Activated naive CD4-positive, alpha-beta T cell treated with anti-CD3 and anti-CD28 coated beads for 36 hours (primary cell): ENCODE results near the gene LRP4. TPM values are rescaled to one million over a fixed set of nuclear protein-coding genes. Genes with fewer than 3 reads are reported as not detected.
A peak's percentile ranks its signal among the peaks of the same experiment; 100 is the strongest.

ENCODE experiments used
- CTCF ChIA-PET: fragments of 350-600 bp; sonication (Branson Sonifier 250); formaldehyde crosslinking; loops from one replicate; lab custom pipeline; 2021; ENCODE audit warnings: antibody characterized with exemption; lab: Charles Lee
- DNase-seq: peaks from one replicate; pipeline ENCODE4 v3.0.0-alpha.2; 2020
- H3K27ac Mint-ChIP-seq: one replicate; pipeline ENCODE4 v1.8.0; 2021; ENCODE audit warnings: mild to moderate bottlenecking, mixed read lengths
- H3K27me3 Mint-ChIP-seq: one replicate; pipeline ENCODE4 v1.8.0; 2021; ENCODE audit warnings: low read depth, mixed read lengths
- H3K36me3 Mint-ChIP-seq: one replicate; pipeline ENCODE4 v1.8.0; 2021; ENCODE audit warnings: low read depth, mixed read lengths
- H3K4me1 Mint-ChIP-seq: one replicate; pipeline ENCODE4 v1.8.0; 2021; ENCODE audit warnings: low read depth, mixed read lengths
- H3K4me3 Mint-ChIP-seq: one replicate; pipeline ENCODE4 v1.8.0; 2021; ENCODE audit warnings: mild to moderate bottlenecking, moderate library complexity, mixed read lengths
- H3K9me3 Mint-ChIP-seq: one replicate; pipeline ENCODE4 v1.8.0; 2021; ENCODE audit warnings: mixed read lengths
- intact Hi-C: fragments of 100-400 bp; cut with micrococcal nuclease; formaldehyde crosslinking; loops from one replicate; pipeline ENCODE4 v1.15.1; 2023
- total RNA-seq, 2 experiments: library from RNA; stranded (reverse); gene quantifications; one replicate each; pipeline ENCODE4 v1.2.3, GENCODE V29; 2021

The LRP4 gene
- total RNA-seq, 2 experiments from 2014 or later: 0.32 to 0.52 TPM

DNA sequence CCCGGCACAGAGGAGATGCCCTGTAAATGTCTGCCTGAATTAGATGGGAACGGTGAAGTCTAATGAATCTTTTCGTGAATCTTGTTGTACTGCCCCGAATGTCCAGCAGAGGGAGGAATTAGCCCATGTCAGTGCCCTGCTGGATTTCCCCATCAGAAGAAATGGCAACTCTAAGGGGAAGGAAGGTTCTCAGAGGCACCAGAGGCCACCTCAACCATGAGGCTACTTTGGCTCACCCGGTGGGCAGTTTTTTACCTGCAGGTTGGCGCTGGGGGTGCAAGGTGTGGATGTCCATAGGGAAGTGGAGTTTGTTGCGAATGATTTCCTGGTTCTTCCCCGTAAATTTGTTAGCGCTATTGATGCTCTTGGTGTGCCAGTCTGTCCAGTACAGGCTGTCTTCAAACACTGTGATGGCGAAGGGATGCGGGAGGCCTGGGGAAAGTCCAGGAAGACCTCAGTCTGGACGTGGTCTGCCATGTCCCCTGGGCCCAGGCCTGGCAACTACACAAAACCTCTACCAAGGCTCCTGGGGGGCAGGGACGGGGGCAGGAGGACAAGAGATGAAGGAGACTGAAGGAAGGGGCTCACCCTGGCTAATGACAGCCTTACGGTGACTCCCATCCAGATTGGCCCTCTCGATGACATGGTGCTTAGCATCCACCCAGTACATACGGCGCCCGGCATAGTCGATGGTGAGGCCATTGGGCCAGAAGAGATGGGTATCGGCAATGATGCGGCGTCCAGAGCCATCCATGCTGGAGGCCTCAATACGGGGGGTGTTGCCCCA is 28.5 kb downstream of the LRP4 start:
- intact Hi-C loops: loop anchor here (1.0 kb wide), 3 partner anchors 7 to 271 kb away; no protein-coding TSS in a partner anchor
- Mint-ChIP-seq H3K27ac (no peak overlapping the region), H3K27me3 (no peaks in the 10 kb centered on the region), H3K4me3 (no peak overlapping the region), H3K9me3 (no peaks in the 10 kb centered on the region), H3K36me3 (no peaks in the 10 kb centered on the region), H3K4me1 (peaks cover 2% of the 10 kb centered on the region)
- peak; percentile 90 for DNase-seq
- CTCF ChIA-PET: interaction anchor here (0.6 to 3.9 kb wide), 5 partner anchors 8 to 1290 kb away, joined by 3 to 38 read pairs (median 4); no protein-coding TSS in a partner anchor

DNA sequence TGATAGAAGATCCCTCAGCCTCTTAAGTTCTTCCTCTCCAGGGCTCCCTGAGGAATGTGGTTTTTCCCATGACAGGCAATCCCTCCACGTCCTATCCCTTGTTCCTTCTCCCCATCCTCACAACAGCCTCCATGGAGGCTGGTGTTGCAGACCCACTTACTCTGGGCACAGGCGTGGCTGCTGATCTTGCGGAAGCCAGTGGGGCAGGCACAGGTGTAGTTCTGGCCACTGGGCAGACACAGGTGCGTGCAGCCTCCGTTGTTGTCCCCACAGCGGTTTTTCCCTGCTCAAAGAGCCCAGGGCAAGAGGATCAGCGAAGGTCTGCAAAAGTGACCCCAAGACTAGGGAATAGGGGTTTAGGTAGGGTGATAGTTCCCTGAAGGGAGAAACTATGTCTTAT is 29.1 kb downstream of the LRP4 start:
- Mint-ChIP-seq H3K36me3 (no peaks in the 10 kb centered on the region), H3K4me1 (peaks cover 2% of the 10 kb centered on the region), H3K9me3 (no peaks in the 10 kb centered on the region), H3K27me3 (no peaks in the 10 kb centered on the region), H3K4me3 (no peak overlapping the region), H3K27ac (no peak overlapping the region)
- no peak for DNase-seq
- CTCF ChIA-PET: interaction anchor here (0.6 to 1.3 kb wide), 3 partner anchors 264 to 1290 kb away, joined by 3 to 6 read pairs (median 4); no protein-coding TSS in a partner anchor
- intact Hi-C loops: loop anchor here (1.0 kb wide), 3 partner anchors 8 to 272 kb away; no protein-coding TSS in a partner anchor

DNA sequence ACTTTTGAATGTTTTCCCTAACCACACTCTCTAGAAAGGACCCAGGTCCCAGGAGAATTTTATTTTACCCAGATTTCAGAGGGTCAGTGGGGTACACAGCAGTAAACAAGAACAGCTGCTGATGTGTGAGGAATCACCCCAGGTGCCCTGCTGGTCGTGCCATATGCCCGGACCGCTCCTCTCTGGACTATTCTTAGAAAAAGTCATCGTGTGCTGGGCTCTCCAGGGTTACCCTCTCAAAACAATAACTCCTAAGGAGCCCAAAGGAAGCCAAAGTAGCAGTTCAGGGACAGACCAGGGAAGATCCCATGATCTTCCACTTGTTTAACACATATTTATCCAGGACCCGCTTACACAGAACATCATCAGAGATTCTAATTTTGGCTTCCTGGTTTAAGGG is 29.7 kb downstream of the LRP4 start:
- no peaks in the 10 kb centered on the region for H3K27me3 Mint-ChIP-seq
- H3K27ac Mint-ChIP-seq: no peak overlapping the region

DNA sequence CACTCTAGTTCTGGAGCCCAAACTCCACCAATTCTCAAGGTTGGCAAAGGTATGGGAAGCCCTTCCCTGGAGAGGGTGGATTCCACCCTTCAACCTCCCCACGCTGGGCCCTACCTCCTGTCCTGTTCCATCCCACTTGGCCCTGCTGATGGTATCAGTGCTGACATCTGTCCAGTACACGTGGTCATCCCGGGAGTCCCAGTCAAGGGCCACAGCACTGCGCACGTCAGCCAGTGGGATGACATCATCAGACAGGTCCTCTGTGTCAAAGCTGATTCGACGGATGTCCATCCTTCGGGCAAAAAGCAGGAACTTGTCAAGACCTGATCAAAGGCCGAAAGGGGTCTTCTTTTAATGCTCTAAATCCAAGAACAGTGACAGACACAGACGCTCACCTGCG is 32.1 kb downstream of the LRP4 start:
- Mint-ChIP-seq H3K4me3 (no peak overlapping the region), H3K27ac (no peak overlapping the region), H3K36me3 (no peaks in the 10 kb centered on the region), H3K4me1 (peaks cover 2% of the 10 kb centered on the region), H3K27me3 (no peaks in the 10 kb centered on the region), H3K9me3 (no peaks in the 10 kb centered on the region)
- CTCF ChIA-PET: interaction anchor here (0.6 to 1.9 kb wide), 4 partner anchors 21 to 276 kb away, joined by 3 to 11 read pairs (median 4); no protein-coding TSS in a partner anchor
- intact Hi-C loops: no loop called here
- no peak for DNase-seq

More for the DNA sequence above, 29.7 kb downstream of the LRP4 start:
- H3K36me3 Mint-ChIP-seq: no peaks in the 10 kb centered on the region
- intact Hi-C loops: loop anchor here (1.0 kb wide), 3 partner anchors 9 to 273 kb away; no protein-coding TSS in a partner anchor
- DNase-seq: no peak
- CTCF ChIA-PET: interaction anchor here (0.6 to 1.3 kb wide), 3 partner anchors 16 to 272 kb away, joined by 3 to 6 read pairs (median 4); no protein-coding TSS in a partner anchor
- H3K4me3 Mint-ChIP-seq: no peak overlapping the region
- no peaks in the 10 kb centered on the region for H3K9me3 Mint-ChIP-seq
- H3K4me1 Mint-ChIP-seq: peaks cover 2% of the 10 kb centered on the region

DNA sequence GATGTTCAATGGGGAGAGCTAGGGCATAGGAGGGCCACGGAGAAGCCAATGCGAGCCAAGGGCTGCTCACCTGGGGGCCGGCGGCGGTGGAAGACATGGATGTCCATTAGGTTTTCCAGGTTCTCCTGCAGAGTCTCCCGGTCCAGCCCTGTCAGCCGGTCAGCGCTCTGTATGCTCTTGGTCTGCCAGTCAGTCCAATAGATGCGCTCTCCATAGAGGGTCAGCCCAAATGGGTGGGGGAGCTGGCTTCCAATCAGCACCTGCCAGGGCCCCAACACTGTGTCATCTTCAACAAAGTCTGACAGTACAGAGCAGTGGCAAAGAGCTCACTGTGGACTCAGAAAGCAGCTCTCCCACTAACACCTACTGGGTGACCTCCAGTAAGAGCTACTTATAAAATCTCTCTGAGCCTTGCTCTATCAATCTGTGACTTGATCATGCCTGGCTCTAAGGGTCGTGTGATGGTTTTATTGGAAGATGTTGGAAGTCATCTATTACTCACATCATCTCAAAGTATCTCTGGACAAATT is 39.2 kb downstream of the LRP4 start:
- no peak for DNase-seq
- CTCF ChIA-PET: interaction anchor here (1.8 kb wide), 1 partner anchor 274 kb away, joined by 4 read pairs; no protein-coding TSS in a partner anchor
- Mint-ChIP-seq H3K4me3 (no peak overlapping the region), H3K27ac (no peak overlapping the region), H3K9me3 (no peaks in the 10 kb centered on the region), H3K4me1 (no peaks in the 10 kb centered on the region), H3K27me3 (no peaks in the 10 kb centered on the region), H3K36me3 (no peaks in the 10 kb centered on the region)
- intact Hi-C loops: no loop called here

DNA sequence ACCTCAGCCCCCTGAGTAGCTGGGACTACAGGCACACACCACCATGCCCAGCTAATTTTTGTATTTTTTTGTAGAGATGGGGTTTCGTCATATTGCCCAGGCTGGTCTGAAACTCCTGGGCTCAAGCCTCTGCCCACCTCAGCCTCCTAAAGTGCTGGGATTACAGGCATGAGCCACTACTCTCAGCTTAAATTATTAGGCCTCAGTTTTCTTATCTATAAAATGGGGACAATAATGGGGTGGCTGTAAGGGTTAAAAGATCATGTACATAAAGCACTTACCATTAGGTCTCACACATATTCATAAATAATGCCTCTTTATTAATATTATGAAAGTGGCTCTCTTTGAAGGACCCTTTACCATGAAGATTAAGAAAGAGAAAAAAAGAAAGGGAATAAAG is 40.8 kb downstream of the LRP4 start:
- no peaks in the 10 kb centered on the region for H3K9me3 Mint-ChIP-seq
- H3K27ac Mint-ChIP-seq: no peak overlapping the region
- intact Hi-C loops: no loop called here
- no peak for DNase-seq
- H3K4me1 Mint-ChIP-seq: no peaks in the 10 kb centered on the region
- CTCF ChIA-PET: interaction anchor here (1.4 kb wide), 1 partner anchor 275 kb away, joined by 4 read pairs; no protein-coding TSS in a partner anchor
- H3K4me3 Mint-ChIP-seq: no peak overlapping the region
- H3K36me3 Mint-ChIP-seq: no peaks in the 10 kb centered on the region
- peaks cover 2% of the 10 kb centered on the region for H3K27me3 Mint-ChIP-seq

DNA sequence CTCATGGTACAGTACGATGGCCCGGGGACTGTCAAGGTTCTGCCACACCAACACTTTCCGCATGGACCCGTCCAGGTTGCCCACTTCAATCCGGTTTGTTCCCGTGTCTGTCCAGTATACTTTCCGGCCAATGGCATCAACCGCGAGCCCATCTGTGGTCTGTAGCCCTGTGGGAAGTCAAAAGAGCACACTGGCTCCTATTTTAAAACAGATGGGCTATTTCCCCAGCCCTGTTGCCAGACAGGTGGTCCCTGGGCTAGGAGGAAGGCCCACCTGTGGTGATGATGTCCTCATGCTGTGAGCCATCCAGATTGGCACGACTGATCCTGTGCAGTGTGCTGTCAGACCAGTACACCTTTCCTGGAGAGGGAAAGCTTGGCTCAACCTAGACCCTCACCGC is 41.9 kb downstream of the LRP4 start:
- no peaks in the 10 kb centered on the region for H3K9me3 Mint-ChIP-seq
- no peak for DNase-seq
- intact Hi-C loops: no loop called here
- H3K4me3 Mint-ChIP-seq: no peak overlapping the region
- no peaks in the 10 kb centered on the region for H3K4me1 Mint-ChIP-seq
- CTCF ChIA-PET: interaction anchor here (1.2 to 1.4 kb wide), 2 partner anchors 276 to 277 kb away, joined by 4 to 5 read pairs; no protein-coding TSS in a partner anchor
- H3K27ac Mint-ChIP-seq: no peak overlapping the region
- peaks cover 2% of the 10 kb centered on the region for H3K27me3 Mint-ChIP-seq
- no peaks in the 10 kb centered on the region for H3K36me3 Mint-ChIP-seq

DNA sequence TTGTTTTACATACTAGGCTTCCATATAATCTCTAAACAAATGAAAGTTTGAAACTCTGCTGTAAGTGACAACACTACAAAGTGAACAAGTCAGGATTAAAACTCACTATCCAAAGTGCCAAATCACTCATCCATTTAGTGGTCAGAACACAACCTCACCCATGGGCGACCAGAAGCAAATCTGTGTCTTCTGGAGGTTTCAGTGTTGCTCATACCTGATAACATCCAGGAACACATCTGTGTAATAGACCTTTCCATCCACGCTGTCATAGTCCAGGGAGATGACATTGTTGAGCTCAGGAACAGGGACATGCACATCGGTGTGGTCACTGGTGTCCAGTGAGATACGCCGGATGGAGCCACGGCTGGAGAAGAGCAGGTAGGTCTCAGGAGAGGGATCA is 43.8 kb downstream of the LRP4 start:
- no peak for DNase-seq
- Mint-ChIP-seq H3K27ac (no peak overlapping the region), H3K9me3 (no peaks in the 10 kb centered on the region), H3K36me3 (no peaks in the 10 kb centered on the region), H3K4me1 (no peaks in the 10 kb centered on the region), H3K27me3 (peaks cover 2% of the 10 kb centered on the region), H3K4me3 (no peak overlapping the region)
- intact Hi-C loops: no loop called here
- CTCF ChIA-PET: no interaction called here

DNA sequence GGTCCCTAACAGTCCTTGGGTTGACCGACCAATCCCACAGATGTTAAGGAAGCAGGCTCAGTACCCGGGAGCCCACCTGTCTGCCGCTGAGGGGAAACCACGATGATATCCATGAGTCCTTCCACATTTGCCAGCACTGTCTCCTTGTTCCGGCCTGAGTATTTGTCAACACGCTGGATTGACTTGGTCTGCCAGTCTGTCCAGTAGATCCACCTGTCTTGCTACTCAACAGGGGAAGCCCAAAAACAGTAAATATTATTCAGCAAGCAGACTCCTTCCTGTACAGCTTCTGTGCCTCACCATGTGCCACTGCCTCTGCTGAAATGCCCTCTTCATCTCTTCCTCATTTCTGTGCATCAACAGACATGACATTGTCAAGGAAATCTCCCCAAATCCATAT is 49.4 kb downstream of the LRP4 start:
- Mint-ChIP-seq H3K4me1 (no peaks in the 10 kb centered on the region), H3K27ac (no peak overlapping the region), H3K36me3 (no peaks in the 10 kb centered on the region), H3K4me3 (no peak overlapping the region), H3K27me3 (peaks cover 2% of the 10 kb centered on the region), H3K9me3 (no peaks in the 10 kb centered on the region)
- CTCF ChIA-PET: no interaction called here
- DNase-seq: no peak
- intact Hi-C loops: no loop called here

DNA sequence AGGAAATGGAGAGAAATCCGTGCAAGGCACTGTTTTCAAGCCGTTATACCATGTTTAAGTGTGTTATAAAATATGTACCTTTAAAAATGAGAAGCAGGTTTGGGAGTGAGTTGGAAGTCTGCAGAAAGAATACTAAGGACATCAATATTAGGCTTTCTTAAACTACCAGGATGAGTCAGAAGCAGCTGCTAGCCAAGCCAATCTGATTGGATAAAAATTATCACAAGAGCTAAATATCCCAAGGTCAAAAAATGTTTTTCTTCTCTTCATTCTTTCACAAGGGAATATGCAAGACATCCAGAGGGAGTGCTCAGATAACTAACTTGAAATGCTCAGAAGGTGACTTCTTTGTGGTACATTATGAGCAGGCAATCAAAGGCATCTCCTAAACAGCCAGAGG is 53.0 kb downstream of the LRP4 start:
- Mint-ChIP-seq H3K4me3 (no peak overlapping the region), H3K36me3 (no peaks in the 10 kb centered on the region), H3K27me3 (no peaks in the 10 kb centered on the region), H3K9me3 (no peaks in the 10 kb centered on the region), H3K27ac (no peak overlapping the region), H3K4me1 (no peaks in the 10 kb centered on the region)
- CTCF ChIA-PET: no interaction called here
- intact Hi-C loops: no loop called here
- no peak for DNase-seq

DNA sequence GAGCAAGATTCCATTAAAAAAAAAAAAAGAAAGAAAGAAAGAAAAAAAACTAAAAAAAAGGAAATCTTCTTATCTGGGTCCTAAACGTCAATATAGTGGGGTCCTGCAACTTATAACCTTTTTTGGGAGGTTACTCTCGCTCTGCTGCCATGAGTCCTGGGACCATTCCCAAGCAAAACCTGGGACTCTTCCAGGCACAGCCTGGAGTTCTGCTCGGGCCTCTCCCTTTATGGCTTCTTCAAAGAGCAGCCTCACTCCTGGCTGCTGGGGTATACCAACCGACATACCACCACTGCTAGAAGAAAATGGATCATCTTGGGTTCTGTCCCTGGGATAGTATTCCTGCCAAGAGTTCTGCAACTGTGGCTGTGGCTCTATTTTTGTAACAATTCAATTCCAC is 58.1 kb downstream of the LRP4 start:
- no peaks in the 10 kb centered on the region for H3K27me3 Mint-ChIP-seq
- H3K36me3 Mint-ChIP-seq: no peaks in the 10 kb centered on the region
- H3K9me3 Mint-ChIP-seq: no peaks in the 10 kb centered on the region
- no peaks in the 10 kb centered on the region for H3K4me1 Mint-ChIP-seq
- no peak overlapping the region for H3K27ac Mint-ChIP-seq
- DNase-seq: no peak
- intact Hi-C loops: no loop called here
- CTCF ChIA-PET: no interaction called here
- no peak overlapping the region for H3K4me3 Mint-ChIP-seq

DNA sequence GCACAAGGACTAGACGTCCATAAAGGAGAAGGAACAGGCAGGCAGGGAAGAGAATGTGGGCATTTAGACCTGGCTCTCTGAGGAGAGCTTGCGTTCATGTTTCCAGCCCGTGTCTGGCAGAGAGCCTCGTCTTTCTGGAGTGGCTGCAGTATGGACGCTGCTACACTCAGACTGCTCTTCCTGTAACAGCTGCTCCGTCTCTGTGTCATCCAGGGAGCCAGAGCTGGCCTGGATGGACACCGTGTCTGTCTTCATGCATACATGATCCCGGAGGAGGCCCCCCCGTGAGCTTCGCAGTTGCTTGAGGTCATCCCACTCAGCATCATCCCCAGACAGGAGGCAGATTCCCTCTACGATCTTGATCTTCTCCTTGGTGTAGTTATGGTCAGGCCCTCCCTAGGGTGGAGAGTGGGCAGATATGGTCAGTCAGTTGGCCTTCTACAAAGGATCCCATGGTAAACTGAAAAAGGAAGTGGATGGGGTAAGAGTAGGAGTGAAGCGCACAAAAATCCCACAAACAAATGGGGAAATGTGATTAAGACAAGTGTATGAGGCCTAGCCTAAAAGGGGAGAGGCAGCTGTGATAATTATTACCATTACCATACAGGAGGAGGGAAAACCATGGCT is 59.3 kb downstream of the LRP4 start:
- DNase-seq: no peak
- Mint-ChIP-seq H3K4me1 (no peaks in the 10 kb centered on the region), H3K4me3 (no peak overlapping the region), H3K36me3 (no peaks in the 10 kb centered on the region), H3K27ac (no peak overlapping the region), H3K27me3 (no peaks in the 10 kb centered on the region), H3K9me3 (no peaks in the 10 kb centered on the region)
- intact Hi-C loops: no loop called here
- CTCF ChIA-PET: no interaction called here
